WTC11 (cell line): ENCODE measurements around the gene KLHL25.

ENCODE experiments used
- AFF4 ChIP-seq: sonication (generic); formaldehyde crosslinking; IDR thresholded peaks from 2 replicates; pipeline ENCODE4 v1.8.1; 2023; ENCODE audit warnings: mild to moderate bottlenecking, missing genetic modification reagents, borderline replicate concordance
- CTCF ChIP-seq: fragments of 200-600 bp; IDR thresholded peaks from 2 replicates; pipeline ENCODE4 v1.8.0; 2022; ENCODE audit warnings: antibody characterized with exemption
- JUN ChIP-seq: sonication (generic); formaldehyde crosslinking; IDR thresholded peaks from 2 replicates; pipeline ENCODE4 v1.8.0; 2023; ENCODE audit warnings: mild to moderate bottlenecking, missing genetic modification reagents
- PRDM15 ChIP-seq: sonication (generic); formaldehyde crosslinking; IDR thresholded peaks from 2 replicates; pipeline ENCODE4 v1.8.0; 2022; ENCODE audit warnings: missing genetic modification reagents
- SMAD4 ChIP-seq: sonication (generic); formaldehyde crosslinking; IDR thresholded peaks from 2 replicates; pipeline ENCODE4 v1.8.0; 2022; ENCODE audit warnings: mild to moderate bottlenecking, missing genetic modification reagents
- USF2 ChIP-seq: sonication (generic); formaldehyde crosslinking; IDR thresholded peaks from 2 replicates; pipeline ENCODE4 v1.8.1; 2023; ENCODE audit warnings: mild to moderate bottlenecking, missing genetic modification reagents, moderate library complexity
- ZNF416 ChIP-seq: fragments of 250-450 bp; sonication (Bioruptor Pico); IDR thresholded peaks from 2 replicates; pipeline ENCODE4 v1.9.0; 2021; ENCODE audit warnings: mild to moderate bottlenecking, inconsistent platforms

- TF ChIP-seq SMAD4 (CRISPR knock-in tag): no peak
- TF ChIP-seq ZNF416: no peak
- no peak for TF ChIP-seq CTCF
- TF ChIP-seq AFF4: no peak
- no peak for TF ChIP-seq PRDM15
- no peak for TF ChIP-seq JUN (CRISPR knock-in tag)
- TF ChIP-seq USF2 (CRISPR knock-in tag): no peak
These were observed 1.7 kb downstream of the KLHL25 start for GRCh38 chr15:85792912-85793590.
